NCI-H510A treated with DMSO at 0.1 percent for 48 hours (cell line): ENCODE results near the gene CDK14.

ENCODE experiments used
- DNase-seq: peaks from one replicate; lab custom pipeline; 2025; lab: John Stamatoyannopoulos, UW

The CDK14 gene

GRCh38 chr7:90897961-90898469 is 301.9 kb downstream of the CDK14 start:
- DNase-seq = no peak

GRCh38 chr7:90900628-90901356 is 304.7 kb downstream of the CDK14 start:
- peak; percentile 15 for DNase-seq

- no peak for DNase-seq
Measured at GRCh38 chr7:90903841-90904240, 307.7 kb downstream of the CDK14 start.

- DNase-seq = no peak
Measured at GRCh38 chr7:90910136-90910535, 314.0 kb downstream of the CDK14 start.

GRCh38 chr7:90916319-90916718 is 320.2 kb downstream of the CDK14 start:
- no peak for DNase-seq

GRCh38 chr7:90917539-90917938 is 321.4 kb downstream of the CDK14 start:
- no peak for DNase-seq

GRCh38 chr7:90918303-90918702 is 322.2 kb downstream of the CDK14 start:
- DNase-seq = no peak

- DNase-seq = no peak
Measured at GRCh38 chr7:90919816-90920215, 323.7 kb downstream of the CDK14 start.

- no peak for DNase-seq
Measured at GRCh38 chr7:90920336-90920735, 324.2 kb downstream of the CDK14 start.

GRCh38 chr7:90923541-90923997 is 327.4 kb downstream of the CDK14 start:
- DNase-seq = no peak

- peak; percentile 21 for DNase-seq
Measured at GRCh38 chr7:90928700-90929424, 332.7 kb downstream of the CDK14 start.

- DNase-seq = peak; percentile 50
Measured at GRCh38 chr7:90931986-90932916, 336.1 kb downstream of the CDK14 start.

- no peak for DNase-seq
Measured at GRCh38 chr7:90933041-90933440, 336.9 kb downstream of the CDK14 start.

GRCh38 chr7:90933984-90934383 is 337.9 kb downstream of the CDK14 start:
- DNase-seq = no peak

GRCh38 chr7:90938371-90938770 is 342.2 kb downstream of the CDK14 start:
- DNase-seq = no peak

GRCh38 chr7:90939666-90940065 is 343.5 kb downstream of the CDK14 start:
- no peak for DNase-seq

- no peak for DNase-seq
Measured at GRCh38 chr7:90944021-90944420, 347.9 kb downstream of the CDK14 start.

- DNase-seq = no peak
Measured at GRCh38 chr7:90945104-90945787, 349.1 kb downstream of the CDK14 start.

- DNase-seq = no peak
Measured at GRCh38 chr7:90946730-90947501, 350.8 kb downstream of the CDK14 start.

GRCh38 chr7:90948085-90948484 is 352.0 kb downstream of the CDK14 start:
- no peak for DNase-seq

GRCh38 chr7:90951229-90951628 is 355.1 kb downstream of the CDK14 start:
- DNase-seq = no peak
